SKM-1 treated with dmso at 0.1 percent for 144 hours (cell line): ENCODE results near the gene GLRX2.

ENCODE experiments used
- DNase-seq: peaks from one replicate; lab custom pipeline; 2025; ENCODE audit not compliant: unreplicated experiment; lab: John Stamatoyannopoulos, UW

The GLRX2 gene

DNA sequence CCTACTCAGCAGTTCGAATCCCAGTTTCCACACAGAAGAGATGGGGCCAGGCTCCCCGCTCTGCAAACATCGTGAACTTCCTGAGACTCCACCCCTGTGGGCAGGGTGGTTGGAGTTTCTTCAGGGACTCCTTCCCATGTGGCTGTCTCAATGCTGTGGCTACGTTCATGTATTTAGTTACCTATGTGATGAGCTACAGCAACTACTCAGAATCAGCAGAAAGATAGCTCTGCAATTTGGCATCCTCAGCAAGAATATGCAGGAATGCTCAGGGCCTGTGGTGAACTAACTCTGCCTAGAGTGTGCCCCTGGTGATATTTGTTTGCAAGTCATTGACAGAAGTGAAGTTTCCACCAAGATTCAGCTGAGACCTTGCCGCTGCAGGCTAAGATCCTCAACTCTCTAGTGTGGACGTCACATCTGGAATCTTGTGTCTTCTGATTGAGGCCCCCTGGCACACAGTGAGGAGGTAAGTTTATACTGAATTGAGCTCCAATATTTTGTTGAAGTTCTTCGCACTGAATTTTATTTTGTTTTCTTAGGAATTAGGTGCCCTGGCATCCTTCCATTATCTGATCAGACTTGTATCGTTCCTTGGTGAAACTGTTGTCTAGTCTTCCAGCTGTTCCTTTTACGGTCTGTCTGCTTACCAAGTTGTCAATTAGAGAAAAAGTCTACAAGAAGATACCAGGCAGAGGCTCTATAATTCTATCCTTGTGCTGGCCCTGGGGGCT lies 8.2 kb upstream of the GLRX2 start:
- no peak for DNase-seq

DNA sequence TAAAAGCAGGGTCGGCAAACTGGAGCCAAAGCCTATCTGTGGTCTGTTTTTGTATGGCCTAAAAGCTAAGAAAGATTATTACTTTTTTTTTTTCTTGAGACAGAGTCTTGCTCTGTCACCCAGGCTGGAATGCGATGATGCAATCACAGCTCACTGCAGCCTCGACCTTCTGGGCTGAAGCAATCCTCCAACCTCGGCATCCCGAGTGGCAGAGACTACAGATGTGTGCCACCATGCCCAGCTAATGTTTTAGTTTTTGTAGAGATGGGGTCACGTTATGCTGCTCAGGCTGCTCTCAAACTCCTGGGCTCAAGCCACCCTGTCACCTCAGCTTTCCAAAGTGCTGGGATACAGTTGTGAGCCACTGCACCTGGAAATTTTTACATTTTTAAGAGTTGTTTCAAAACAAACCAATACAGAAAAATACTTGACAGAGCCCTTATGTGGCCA lies 6.5 kb upstream of the GLRX2 start:
- peak; percentile 67 for DNase-seq

DNA sequence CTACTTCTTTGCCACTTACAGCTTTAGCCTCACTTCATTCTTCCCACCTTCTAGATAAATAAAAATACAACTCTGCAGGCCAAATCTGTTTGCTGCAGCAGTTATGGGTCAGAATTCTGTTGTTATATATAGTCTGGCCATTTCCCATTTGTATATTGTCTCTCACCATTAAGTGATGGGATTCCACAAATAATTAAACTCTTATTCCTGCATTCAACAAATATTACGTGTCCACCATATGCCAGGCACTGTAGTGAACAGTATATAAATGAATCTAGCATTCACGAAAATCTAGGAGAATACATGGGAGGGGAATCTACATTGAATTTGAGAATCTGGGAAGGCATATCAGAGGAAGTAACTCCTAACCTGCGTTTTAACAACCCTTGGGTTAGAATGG lies 5.7 kb upstream of the GLRX2 start:
- DNase-seq: no peak

DNA sequence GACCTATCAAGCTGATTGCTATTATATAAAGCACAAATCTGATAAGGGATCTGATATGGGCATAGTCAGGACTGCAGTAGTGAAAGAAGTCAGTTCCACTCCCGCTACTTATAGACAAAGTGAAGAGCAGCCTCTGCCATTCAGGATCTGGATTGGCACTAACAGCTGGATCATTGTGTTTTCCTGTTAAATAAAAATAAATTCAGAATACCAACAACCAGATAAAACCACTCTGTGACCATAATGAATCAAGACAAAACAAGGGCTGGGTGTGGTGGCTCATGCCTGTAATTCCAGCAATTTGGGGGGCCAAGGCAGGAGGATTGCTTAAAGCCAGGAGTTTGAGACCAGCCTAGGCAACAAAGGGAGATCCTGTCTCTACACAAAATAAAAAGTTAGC lies 5.0 kb upstream of the GLRX2 start:
- no peak for DNase-seq

DNA sequence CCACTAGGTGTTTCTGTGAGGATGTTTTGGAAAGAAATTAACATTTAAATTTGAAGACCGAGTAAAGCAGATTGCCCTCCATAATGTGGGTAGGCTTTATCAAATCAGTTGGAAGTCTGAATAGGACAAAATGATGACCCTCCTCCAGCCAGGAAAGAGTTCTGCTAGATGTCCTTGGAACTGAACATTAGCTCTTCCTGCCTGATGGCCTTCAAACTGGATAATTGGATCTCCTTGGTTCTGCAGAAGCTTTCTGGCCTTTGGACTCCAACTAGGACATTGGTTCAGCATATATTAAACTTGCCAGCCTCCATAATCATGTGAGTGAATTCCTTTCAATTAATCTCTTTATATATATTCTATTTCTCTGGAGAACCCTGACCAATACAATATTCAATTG lies 4.4 kb upstream of the GLRX2 start:
- DNase-seq: no peak

DNA sequence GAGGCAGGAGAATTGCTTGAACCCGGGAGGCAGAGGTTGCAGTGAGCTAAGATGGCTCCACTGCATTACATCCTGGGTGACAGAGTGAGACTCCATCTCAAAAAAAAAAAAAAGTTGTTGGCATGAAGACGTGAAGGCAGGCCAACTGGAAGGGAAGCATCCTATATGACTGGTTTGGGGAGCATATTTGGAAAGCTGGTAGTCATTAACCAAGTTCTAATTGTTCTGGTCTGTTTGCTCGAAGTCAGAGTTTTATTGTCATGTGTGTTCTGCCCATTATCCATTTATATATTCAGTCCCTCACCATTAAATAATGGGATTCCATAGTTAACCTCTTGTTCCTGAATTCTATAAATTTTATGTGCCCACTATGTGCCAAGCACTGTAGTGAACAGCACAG lies 3.3 kb upstream of the GLRX2 start:
- DNase-seq: no peak

DNA sequence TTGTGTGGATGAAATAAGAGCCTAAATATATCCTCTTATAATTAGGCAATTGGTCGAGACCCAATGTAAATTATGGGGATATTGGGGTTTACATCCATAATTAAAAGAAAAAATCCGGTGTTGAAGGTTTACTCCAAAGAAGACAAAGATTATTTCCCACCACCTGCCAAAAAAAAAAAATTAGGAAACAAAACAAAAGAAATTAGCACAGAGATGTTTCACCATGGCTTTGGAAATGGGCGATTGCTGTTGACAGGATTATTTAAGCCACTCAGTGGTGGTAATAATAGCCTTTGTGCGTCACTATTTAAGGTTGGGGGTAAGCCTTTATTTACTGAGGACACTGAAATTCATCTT lies 585 bp upstream of the GLRX2 start:
- no peak for DNase-seq

DNA sequence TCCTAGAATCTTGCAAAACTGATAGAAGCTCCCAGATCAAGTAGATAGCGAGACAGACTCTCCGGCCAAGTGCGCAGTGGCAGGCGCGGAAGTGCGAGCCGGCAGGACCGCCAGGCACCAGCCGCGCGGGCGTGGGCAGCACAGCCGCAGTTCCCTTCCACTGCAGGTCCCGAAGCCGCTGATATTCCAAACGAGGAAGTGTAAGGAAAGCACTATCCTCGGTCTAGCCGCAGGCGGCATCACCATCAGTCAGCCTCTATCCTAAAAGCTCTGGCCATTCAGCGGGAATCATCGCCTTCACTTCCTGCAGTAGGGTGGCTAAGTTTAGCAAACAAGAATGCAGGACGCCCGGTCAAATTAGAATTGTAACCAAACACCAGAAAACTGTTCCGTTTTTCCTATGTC lies 710 bp downstream of the GLRX2 start:
- peak; percentile 45 for DNase-seq

DNA sequence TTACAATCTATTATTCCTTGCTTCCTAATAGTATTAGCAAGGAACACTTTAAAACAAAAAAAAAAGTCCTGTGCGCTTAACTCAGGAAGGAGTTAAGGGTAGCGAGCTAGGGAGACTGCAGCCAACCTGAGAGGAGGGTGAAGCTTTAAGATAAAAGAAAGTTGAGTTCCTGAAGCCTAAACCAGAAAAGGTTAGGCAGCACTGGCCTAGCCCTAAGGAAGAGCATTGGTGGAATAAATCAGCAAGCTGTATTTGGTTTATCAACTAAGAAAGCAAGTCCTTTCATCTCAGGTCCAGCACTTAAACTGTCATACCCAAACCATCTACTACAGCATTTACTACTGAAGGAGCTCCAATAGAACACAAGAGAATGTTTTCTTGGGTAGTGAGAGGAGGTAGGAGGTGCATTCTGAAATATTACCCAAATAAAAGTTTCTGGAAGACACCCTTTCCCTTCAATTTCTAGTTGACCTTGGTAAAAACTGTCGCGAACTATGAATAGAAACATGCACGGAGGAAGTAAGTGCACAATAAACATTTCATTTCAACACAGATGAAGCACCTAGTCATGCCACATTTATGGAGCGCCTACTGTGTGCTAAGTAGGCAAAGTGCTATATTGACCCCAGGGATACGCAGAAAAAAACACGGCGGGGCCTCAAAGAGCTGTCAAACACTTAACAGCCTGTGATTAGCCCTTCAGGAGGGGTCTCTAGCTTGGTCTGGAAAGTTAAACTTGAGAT lies 1.3 kb downstream of the GLRX2 start:
- no peak for DNase-seq

DNA sequence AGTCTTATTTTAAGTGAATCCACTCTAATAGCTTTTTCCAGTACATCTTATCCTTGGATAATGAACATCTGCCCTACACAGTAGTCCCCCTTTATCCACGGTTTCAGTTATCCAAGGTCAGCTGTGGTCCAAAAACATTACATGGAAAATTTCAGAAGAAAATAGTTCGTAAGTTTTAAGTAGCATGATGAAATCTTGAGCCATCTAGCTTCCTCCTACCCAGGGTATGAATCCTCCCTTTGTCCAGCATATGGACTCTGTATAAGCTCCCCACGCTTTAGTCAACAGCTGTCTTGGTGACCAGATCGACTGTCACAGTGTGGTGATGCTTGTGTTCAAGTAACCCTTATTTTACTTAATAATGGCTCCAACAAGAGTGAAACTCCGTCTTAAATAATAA lies 2.6 kb downstream of the GLRX2 start:
- no peak for DNase-seq

DNA sequence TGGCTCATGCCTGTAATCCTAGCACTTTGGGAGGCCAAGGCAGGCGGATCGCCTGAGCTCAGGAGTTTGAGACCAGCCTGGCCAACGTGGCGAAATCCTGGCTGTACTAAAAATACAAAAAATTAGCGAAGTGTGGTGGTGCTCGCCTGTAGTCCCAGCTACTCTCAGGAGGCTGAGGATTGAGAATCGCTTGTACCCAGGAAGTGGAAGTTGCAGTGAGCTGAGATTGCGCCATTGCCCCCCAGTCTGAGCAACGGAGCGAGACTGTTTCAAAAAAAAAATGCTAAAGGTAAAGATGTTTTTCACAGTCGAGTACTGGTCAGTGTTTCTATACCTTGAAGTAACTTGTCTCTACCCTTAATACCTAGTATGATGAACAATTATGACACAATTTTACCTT lies 11.1 kb downstream of the GLRX2 start:
- no peak for DNase-seq

DNA sequence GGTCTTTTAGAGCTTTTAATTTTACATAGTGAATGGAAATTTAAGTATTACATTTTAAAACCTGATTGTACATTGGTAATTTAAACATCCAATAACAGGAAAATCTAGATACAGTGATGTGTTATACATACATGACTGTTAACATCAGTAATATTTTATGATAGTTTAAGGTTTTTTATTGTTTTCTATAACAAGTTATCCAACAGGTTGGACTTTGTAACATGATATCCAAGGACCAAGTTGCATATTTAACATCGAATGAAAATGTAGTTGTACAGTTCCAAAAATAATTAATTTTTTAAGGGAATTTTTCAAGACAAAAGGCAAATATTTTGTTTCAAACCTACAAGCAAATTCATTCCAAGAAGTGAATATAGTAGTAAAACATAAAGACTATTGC lies 14.3 kb downstream of the GLRX2 start:
- no peak for DNase-seq

DNA sequence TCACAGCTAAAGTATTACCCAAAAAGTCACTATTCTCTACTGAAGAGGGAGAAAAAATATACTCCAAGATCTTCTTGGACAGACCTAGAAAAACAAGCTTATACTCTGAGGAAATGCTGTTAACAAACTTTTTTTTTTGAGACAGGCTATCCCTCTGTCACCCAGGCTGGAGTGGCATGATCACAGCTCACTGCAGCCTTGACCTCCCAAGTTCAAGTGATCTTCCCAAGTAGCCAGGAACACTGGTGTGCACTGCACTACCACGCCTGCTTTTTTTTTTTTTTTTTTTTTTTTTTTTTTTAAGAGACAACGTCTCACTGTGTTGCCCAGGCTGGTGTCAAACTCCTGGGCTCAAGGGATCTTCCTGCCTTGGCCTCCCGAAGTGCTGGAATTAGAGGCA lies 17.3 kb downstream of the GLRX2 start:
- DNase-seq: no peak

DNA sequence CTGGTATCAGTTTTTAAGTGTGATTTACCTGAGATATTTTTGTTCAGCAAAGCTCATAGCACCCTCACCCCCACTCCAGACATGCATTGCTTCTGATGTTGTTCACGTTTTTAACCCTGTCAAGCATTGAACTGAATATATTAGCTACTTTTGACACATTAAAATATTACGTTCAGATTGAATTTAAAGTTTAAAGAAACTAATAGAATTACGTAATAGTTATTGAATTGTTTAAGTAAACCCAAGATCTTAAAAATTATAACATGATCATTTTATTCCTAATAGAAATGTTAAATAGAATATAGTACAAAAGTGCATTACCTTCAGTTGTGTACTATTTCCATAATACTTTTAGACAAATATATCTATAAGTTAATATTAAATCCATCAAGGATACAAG lies 18.9 kb downstream of the GLRX2 start:
- DNase-seq: no peak

DNA sequence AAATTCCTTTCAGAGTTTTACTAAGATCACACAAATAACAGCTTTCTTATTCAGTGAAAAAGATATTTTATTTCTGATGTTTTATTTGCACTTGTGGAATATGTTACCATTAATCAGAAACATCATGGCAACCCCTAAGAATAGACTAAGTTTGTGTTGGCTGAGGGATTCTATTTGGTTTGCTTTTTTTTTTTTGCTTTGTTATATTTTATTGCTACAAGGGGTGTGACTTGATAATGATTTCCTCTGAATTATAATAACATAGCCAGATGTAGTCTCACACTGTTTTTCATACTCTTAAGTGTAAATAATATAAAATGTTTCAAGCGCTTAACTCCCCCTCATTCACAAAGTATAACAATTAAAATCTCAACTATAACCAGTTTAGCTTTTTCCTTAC lies 20.0 kb downstream of the GLRX2 start:
- DNase-seq: no peak

DNA sequence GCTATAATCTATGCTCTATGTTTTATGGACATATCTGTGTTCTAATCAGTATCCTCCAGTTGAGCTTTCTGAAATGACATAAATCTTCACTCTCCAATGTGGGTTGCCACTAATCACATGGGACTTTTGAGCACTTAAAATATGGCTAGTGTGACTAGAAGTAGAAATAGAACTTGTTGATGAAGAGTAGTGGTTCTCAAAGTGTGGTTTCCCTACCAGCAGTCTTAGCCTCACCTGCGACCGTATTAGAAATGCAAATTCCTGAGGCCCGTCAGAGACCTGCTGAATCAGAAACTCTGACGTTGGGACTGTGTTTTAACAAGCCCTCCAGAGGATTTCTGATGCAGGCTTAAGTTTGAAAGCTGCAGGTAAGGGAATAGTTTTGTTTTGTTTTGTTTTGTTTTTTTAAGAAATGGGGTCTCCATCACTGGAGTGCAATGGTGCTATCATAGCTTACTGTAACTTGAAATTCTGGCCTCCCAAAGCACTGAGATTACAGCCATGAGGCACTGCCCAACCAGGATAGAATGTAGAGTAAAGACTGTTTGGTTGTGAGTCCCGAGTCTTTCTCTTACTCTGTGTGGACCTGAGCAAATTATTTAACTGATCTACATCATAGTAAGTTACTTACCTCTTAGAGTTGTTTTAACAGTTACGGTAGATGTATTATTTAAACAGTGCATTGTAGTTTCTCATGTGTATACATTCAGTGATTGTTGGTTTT lies 21.7 kb downstream of the GLRX2 start:
- no peak for DNase-seq

DNA sequence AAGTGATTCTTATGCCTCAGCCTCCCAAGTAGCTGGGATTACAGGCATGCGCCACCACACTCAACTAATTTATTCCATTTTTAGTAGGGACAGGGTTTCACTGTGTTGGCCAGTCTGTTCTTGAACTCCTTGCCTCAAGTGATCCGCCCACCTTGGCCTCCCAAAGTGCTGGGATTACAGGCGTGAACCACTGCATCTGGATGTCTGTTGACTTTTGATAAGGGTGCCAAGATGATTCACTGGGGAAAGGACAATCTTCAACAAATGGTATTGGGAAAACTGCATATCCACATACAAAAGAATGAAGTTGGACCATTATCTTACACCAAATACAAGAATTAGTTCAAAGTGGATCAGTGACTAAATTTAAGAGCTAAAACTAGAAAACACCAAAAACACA lies 26.0 kb downstream of the GLRX2 start:
- DNase-seq: no peak

DNA sequence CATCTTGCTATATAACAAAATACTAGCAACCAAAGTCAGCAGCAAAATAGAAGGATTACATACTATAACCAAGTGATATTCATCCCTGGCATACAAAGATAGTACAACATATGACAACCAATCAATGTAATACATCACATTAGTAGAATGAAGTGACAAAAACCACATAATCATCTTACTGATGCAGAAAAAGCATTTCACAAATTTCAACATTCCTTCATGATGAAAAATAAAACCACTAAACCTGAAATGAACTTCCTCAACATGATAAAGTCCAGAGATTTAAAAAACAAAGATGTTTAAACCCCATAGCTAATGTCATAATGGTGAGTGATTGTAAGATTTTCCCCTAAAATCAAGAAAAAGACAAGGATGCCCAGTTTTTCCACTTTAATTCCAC lies 27.2 kb downstream of the GLRX2 start:
- no peak for DNase-seq

DNA sequence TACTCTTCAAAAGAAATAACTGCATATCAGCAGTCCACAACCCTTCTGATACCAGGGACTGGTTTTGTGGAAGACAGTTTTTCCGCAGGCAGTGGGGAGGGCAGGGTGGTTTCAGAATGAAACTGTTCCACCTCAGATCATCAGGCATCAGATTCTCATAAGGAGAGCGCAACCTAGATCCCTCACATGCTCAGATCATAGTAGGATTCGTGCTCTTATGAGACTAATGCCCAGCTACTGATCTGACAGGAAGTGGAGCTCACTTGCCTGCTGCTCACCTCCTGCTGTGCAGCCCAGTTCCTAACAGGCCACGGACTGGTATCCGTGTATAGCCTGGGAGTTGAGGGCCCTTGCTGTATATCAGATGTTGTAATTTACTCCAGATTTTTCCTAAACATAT lies 34.3 kb downstream of the GLRX2 start:
- DNase-seq: no peak

DNA sequence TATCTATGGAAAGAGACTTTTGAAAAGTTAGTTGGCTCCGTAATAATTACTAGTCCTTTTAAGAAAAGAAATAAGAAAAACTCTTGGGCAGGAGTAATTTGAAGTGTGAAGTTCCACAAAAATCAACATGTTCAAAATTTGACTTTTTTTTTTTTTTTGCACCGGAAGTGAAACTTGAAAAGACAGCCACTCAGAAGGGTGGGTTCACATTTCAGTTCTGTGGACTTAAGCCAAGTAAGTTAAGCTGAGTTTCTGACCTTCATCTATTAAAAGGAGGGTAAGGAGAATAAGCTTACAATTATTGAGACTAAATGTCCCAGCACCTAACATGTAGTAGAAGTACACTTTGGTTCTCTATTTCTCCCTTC lies 34.8 kb downstream of the GLRX2 start:
- DNase-seq: no peak

DNA sequence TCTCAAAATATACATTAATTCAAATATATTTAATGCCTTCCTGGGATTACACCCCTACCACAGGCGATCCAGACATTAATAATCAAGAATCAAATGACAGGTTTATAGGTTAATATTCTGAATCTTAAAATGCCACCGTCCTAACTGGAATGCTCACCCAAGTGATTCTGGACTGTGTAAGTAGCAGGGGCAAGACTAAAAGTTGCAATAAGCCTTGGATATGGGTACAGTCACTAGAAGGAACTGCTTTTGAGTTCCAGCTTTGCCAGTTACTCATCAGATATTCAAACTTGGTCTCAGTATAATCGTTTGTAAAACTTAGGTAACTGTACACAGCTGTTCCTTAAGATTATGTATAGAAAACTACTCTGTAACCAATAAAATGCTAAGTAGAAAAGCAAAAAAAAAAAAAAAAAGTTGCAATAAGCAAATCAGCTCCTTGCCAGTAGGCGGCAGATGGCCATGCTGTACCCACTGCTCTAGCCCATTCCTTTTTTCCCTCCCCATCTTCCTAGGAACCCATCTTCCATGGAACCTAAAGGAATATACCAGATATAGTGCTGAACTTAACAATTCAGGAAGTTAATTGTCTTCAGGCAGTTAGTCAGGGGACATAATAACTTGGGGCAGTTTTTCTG lies 35.3 kb downstream of the GLRX2 start:
- no peak for DNase-seq

DNA sequence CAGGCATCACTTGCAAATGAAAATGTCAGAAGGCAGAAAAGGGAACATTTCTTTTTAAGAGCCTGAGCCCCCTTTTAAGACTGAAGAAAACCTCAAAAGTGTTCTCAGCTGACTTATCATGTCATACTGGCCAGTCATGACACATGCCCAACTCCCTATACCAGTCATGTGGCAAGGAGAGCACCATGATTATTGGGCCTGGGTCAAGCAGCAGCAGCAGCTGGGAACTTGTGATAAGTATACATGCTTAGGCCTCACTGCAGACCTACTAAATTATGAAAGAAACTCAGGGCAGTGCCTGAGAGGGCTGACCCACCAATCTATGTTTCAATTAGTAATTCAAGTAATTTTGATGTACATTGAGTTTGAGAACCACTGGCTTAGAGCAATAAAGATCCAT lies 37.2 kb downstream of the GLRX2 start:
- DNase-seq: no peak
